Mesendoderm (in vitro differentiated cells): Measurements from ENCODE around the gene RTN4R.
"Not testable (repeated sequence)": the region's sequence is repeated elsewhere in the genome, so short reads cannot be mapped to it uniquely, and the experiment has no call there.

Experiments
- DNase-seq: peaks from one replicate; pipeline ENCODE4 v3.0.0; 2013
- H2AK5ac ChIP-seq: 2 replicates; pipeline ENCODE4 v1.6.1; 2013; ENCODE audit warnings: low read length, inconsistent platforms
- H2BK120ac ChIP-seq: 2 replicates; pipeline ENCODE4 v1.6.1; 2013; ENCODE audit warnings: low read depth, mild to moderate bottlenecking, low read length, moderate library complexity, mixed read lengths
- H2BK15ac ChIP-seq: replicated peaks from 2 replicates; pipeline ENCODE4 v1.6.1; 2013; ENCODE audit warnings: low read depth, mild to moderate bottlenecking, moderate library complexity
- H2BK5ac ChIP-seq: 2 replicates; pipeline ENCODE4 v1.6.1; 2013; ENCODE audit warnings: low read length, inconsistent platforms
- H3K18ac ChIP-seq: 2 replicates; pipeline ENCODE4 v1.6.1; 2013; ENCODE audit warnings: mild to moderate bottlenecking, low read length, mixed read lengths
- H3K23ac ChIP-seq: one replicate; pipeline ENCODE4 v1.6.1; 2013; ENCODE audit warnings: low read length
- H3K27ac ChIP-seq: 2 replicates; pipeline ENCODE4 v1.5.1; 2013; ENCODE audit warnings: low read depth, mild to moderate bottlenecking, inconsistent platforms, low read length, moderate library complexity
- H3K27me3 ChIP-seq: 2 replicates; pipeline ENCODE4 v1.6.1; 2013; ENCODE audit warnings: low read length, control low read depth, mild to moderate bottlenecking, inconsistent platforms; ENCODE audit not compliant: insufficient read depth, poor library complexity
- H3K36me3 ChIP-seq: 2 replicates; pipeline ENCODE4 v1.6.1; 2013; ENCODE audit warnings: low read length, inconsistent platforms; ENCODE audit not compliant: control insufficient read depth, insufficient read depth
- H3K4ac ChIP-seq: one replicate; pipeline ENCODE4 v1.6.1; 2013; ENCODE audit warnings: low read depth, mild to moderate bottlenecking, low read length, moderate library complexity
- H3K4me1 ChIP-seq: 2 replicates; pipeline ENCODE4 v1.6.1; 2013; ENCODE audit warnings: low read depth, low read length, inconsistent platforms; ENCODE audit not compliant: control insufficient read depth
- H3K4me2 ChIP-seq: 2 replicates; pipeline ENCODE4 v1.6.1; 2013; ENCODE audit warnings: low read length
- H3K4me3 ChIP-seq: 2 replicates; pipeline ENCODE4 v1.5.1; 2013; ENCODE audit warnings: mild to moderate bottlenecking, low read length
- H3K56ac ChIP-seq: one replicate; pipeline ENCODE4 v1.6.1; 2013; ENCODE audit warnings: low read length
- H3K79me1 ChIP-seq: 2 replicates; pipeline ENCODE4 v1.6.1; 2013; ENCODE audit warnings: low read length, inconsistent platforms
- H3K79me2 ChIP-seq: 2 replicates; pipeline ENCODE4 v1.6.1; 2013; ENCODE audit warnings: mild to moderate bottlenecking, low read length; ENCODE audit not compliant: control insufficient read depth, insufficient read depth
- H3K9ac ChIP-seq: 2 replicates; pipeline ENCODE4 v1.6.1; 2013; ENCODE audit warnings: low read length, inconsistent platforms
- H4K5ac ChIP-seq: one replicate; pipeline ENCODE4 v1.6.1; 2013; ENCODE audit warnings: low read length
- H4K8ac ChIP-seq: one replicate; pipeline ENCODE4 v1.6.1; 2013; ENCODE audit warnings: low read depth, mild to moderate bottlenecking, control low read depth, low read length, moderate library complexity
- WGBS: extraction: QIAGEN DNeasy Blood & Tissue Kit; methylation state at CpG from one replicate; pipeline ENCODE4 v1.1.7; 2013; ENCODE audit warnings: low lambda C conversion rate, missing lambda C conversion rate; ENCODE audit not compliant: insufficient coverage; ENCODE audit errors: extremely low coverage; 5-methylcytosine and 5-hydroxymethylcytosine counted together

The RTN4R gene

DNA sequence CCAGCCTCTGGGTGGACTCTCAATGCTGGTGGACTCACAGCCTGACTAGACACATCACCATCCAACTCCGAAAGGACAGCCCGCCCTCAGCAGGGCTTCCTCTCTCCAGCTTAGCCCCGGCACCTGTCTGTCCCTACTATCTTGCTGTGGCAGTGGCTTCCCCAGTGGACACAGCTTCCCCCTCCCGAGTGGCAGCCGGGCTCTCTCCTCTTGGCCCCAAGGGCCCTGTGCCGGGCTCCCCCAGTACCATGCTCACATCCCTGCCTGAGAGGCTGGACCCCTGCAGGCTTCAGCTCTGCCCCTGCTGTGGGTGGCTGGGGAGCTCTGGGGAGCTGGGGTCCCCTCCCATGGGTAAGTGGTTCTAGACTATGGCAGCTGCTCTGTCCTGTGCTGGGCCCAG is 42.7 kb upstream of the RTN4R start:
- not testable (repeated sequence) for DNase-seq, H3K27ac ChIP-seq, H2BK5ac ChIP-seq, H3K4me3 ChIP-seq, H3K56ac ChIP-seq, H3K23ac ChIP-seq, H3K4me1 ChIP-seq, H3K4ac ChIP-seq, H3K4me2 ChIP-seq, H2BK15ac ChIP-seq, H3K9ac ChIP-seq, H3K27me3 ChIP-seq, H4K5ac ChIP-seq, H2AK5ac ChIP-seq, H4K8ac ChIP-seq, H2BK120ac ChIP-seq, H3K79me1 ChIP-seq, H3K18ac ChIP-seq, H3K36me3 ChIP-seq, H3K79me2 ChIP-seq
- WGBS = no CpG with 5 or more reads among the region's 6 CpGs

DNA sequence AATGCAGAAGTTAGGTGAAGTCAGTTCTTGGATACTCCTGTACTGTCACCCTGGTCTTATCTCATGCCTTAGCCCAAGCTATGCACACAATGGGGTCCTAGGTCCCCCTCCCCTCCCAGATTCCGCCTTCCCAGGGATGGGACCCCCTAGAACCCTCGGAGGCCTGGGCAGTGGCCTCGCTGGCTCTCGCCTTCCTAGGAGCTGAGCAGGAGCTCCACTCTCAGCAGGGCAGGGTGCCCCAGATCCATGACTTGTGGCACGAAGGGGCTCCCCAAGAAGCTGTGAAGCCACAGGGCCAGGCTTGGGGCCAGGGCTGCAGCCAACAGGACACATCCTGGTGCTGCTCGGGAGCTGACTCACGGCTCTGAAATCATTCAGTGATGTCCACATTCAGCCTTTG is 42.1 kb upstream of the RTN4R start:
- not testable (repeated sequence) for H3K56ac ChIP-seq, H2BK120ac ChIP-seq, H2BK15ac ChIP-seq, H3K27ac ChIP-seq, H3K79me2 ChIP-seq, H3K4ac ChIP-seq, H3K18ac ChIP-seq, H3K9ac ChIP-seq, H3K4me2 ChIP-seq, H3K79me1 ChIP-seq, H3K23ac ChIP-seq, DNase-seq, H3K4me1 ChIP-seq, H4K8ac ChIP-seq, H3K4me3 ChIP-seq, H3K36me3 ChIP-seq, H4K5ac ChIP-seq, H3K27me3 ChIP-seq, H2AK5ac ChIP-seq, H2BK5ac ChIP-seq
- WGBS = no CpG with 5 or more reads among the region's 7 CpGs

DNA sequence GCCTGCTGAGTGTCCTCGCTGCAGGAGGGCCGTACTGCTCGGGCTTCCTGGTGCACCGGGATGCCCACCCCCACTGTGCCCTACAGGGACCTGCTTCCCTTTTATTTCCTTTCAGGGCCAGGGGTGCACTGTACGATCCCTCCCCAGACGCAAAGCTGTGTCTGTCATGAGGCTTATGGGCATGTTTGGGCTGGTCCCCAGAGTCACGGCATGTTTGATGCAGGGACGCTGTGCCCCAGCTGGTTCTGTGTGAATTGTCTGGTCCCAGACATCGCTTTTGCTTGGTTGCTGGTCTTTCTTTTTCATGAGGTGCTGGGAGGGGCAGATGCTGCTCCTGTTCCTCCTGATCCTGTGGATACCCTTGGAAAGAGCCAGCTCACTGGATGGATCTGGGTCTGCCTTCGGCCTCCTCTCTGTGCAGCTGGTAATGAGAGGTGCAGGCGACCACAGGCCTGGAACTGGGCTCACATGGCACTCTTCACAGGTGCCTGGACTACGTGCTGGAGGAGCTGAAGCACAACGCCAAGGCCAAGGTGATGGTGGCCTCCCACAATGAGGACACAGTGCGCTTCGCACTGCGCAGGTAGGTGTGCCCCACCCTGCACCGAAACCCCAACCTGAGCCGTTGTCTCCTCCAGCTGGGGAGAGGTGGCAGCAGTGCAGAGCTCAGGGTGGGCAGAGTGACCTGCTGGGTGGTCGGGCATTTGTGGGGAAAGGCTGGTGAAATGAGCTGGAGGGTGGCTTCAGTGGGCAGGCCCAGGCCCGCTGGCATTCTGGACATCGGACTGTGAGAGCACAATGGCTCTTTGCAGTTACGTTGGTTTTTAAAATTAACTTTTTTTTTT is 40.9 kb upstream of the RTN4R start:
- not testable (repeated sequence) for H3K36me3 ChIP-seq, H3K4me2 ChIP-seq, H3K27me3 ChIP-seq, H3K4me1 ChIP-seq, H2AK5ac ChIP-seq, H3K9ac ChIP-seq, H3K4me3 ChIP-seq, H3K4ac ChIP-seq, H3K23ac ChIP-seq, DNase-seq, H3K18ac ChIP-seq, H4K8ac ChIP-seq, H3K79me1 ChIP-seq, H3K27ac ChIP-seq, H2BK15ac ChIP-seq, H2BK5ac ChIP-seq, H3K56ac ChIP-seq, H3K79me2 ChIP-seq, H2BK120ac ChIP-seq, H4K5ac ChIP-seq
- no CpG with 5 or more reads among the region's 22 CpGs for WGBS

DNA sequence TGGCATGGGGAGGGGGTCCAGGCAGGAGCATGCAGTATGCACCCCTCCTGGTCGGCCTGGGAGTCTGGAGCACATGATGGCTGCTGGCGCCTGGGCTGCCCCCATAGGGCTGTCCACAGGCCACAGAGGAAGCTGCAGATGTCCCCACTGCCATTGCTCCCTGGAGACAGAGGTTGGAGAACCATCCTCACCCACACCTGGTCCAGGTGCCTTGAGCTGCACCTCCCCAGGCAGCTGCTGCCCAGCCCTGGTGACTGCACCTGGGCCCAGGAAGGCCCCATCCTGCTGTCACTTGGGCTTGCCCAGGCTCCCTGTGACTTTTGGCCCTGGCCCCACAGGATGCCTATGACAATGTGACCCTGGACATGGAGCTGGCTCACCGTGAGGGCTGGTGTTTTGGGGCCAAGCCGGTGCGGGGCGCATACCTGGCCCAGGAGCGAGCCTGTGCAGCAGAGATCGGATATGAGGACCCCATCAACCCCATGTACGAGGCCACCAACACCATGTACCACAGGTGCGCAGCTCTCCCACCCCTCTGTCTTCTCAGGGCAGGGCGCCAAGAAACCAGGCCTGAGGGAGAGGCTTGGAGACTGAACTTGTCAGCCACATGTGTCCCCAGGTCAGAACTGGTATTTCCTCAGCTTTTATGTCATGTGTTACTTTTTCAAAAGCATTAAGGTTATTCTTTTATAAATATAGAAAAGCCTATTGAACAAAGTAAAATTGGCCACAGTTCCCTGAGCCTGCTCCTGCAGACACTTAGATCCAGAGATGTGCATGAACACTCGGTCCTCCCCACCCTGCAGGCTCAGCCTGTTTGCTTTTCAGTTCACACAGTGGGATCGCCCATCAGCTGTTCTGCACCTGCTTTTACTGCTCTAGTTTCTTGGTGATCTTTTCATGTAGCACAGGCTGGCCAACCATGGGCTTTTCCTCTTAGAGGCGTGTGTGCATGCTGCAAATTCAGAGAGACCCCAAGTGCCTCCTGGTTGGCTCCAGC is 39.6 kb upstream of the RTN4R start:
- not testable (repeated sequence) for H3K4ac ChIP-seq, DNase-seq, H3K23ac ChIP-seq, H3K56ac ChIP-seq, H3K36me3 ChIP-seq, H2BK120ac ChIP-seq, H2AK5ac ChIP-seq, H3K4me2 ChIP-seq, H3K27ac ChIP-seq, H3K79me1 ChIP-seq, H2BK5ac ChIP-seq, H3K79me2 ChIP-seq, H4K8ac ChIP-seq, H3K9ac ChIP-seq, H3K18ac ChIP-seq, H4K5ac ChIP-seq, H3K27me3 ChIP-seq, H2BK15ac ChIP-seq, H3K4me3 ChIP-seq, H3K4me1 ChIP-seq
- no CpG with 5 or more reads among the region's 14 CpGs for WGBS

DNA sequence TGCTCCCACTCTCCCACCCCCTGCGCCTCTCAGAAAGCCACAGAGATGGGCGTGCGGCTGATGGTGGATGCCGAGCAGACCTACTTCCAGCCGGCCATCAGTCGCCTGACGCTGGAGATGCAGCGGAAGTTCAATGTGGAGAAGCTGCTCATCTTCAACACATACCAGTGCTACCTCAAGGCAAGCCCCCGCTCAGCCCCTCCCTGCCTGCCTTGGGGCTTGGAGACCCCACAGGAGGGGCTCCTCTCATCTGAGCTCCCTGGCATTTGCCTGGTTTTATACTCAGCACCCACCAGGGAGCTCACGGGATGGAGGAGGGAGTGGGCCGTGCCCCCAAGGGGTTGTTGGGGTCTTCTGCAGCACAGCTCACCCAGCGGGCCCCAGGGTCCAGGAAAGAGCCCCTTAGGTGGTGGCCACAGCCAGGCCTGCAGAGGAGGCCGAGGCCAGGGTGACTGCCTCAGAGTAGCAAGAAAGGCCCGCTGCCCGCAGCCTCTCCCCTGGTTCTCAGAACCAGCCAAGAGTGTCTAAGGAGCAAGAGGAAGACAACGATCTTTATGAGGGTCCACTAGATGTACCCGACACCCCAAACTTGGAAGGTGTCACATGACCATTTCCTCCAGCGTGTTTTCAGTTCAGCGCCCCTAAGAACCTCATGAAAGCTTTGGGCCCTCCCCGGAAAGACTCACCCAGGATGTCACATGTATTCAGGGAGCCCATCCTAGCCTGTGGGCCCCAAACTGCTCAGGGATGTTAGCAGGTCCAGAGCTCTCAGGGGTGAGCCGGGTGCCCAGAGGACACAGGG is 38.7 kb upstream of the RTN4R start:
- H2BK15ac ChIP-seq, H3K4ac ChIP-seq, H3K9ac ChIP-seq, H2AK5ac ChIP-seq, H3K4me2 ChIP-seq, H3K79me1 ChIP-seq, DNase-seq, H3K36me3 ChIP-seq, H3K79me2 ChIP-seq, H4K8ac ChIP-seq, H3K27me3 ChIP-seq, H3K4me1 ChIP-seq, H3K27ac ChIP-seq, H3K23ac ChIP-seq, H4K5ac ChIP-seq, H3K4me3 ChIP-seq, H3K18ac ChIP-seq, H2BK120ac ChIP-seq, H3K56ac ChIP-seq, H2BK5ac ChIP-seq: not testable (repeated sequence)
- WGBS = no CpG with 5 or more reads among the region's 21 CpGs
